Measurements from ENCODE around the gene FGF23.

FGF23 gene

DNA sequence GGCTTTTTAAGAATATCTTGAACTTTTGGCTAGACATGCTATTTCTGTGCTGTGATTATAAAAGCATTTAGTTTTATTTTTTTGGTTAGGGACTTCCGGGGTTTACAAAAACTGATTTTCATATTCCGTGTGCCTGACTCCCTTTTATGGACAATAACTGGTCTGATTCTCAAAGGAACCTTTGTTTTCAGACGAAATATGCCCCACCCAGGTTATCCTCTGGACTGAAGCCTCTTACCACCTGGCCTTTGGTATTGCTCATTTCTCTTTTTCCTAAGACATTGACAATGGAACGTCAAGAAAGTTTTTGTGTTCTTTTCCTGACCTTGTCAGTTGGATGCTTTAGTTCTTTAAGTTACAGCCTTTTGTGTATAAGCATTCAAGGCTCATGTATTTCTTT is 47.7 kb downstream of the FGF23 start:
- DNase-seq (ENCODE audit: insufficient read length, low spot score), result no peak
- TF ChIP-seq CTCF (IDR thresholded peaks at IDR 0.05; ENCODE audit: insufficient read depth, missing control alignments), result no peak
- FAIRE-seq, result no peak

- no peak for TF ChIP-seq CTCF (IDR thresholded peaks at IDR 0.05; ENCODE audit: insufficient read depth, missing control alignments)
- FAIRE-seq, result peak; percentile 97
- peak; percentile 68 for DNase-seq (ENCODE audit: insufficient read length, low spot score)
Observed at GRCh38 chr12:4331221-4331620, 48.3 kb downstream of the FGF23 start.

DNA sequence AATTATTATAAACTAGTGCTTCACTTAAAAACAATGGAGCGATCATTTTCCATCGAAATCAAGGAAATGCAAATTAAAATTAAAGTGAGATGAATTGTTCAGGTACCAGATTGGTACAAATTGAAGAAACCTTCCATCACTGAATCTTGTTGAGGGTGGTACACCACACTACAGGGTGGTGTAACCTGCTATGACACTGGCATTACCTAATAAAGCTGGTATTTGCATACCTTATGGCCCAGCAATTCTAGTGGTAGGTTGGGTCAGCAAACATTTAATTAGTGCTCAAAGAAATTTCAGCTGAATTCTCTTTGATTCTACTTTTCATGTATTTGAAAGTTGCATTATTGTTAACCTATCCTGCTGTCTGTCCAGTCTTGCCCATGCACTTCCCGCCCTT is 49.3 kb downstream of the FGF23 start:
- no peak for TF ChIP-seq CTCF (IDR thresholded peaks at IDR 0.05; ENCODE audit: insufficient read depth, missing control alignments)
- FAIRE-seq (no peak), DNase-seq (ENCODE audit: insufficient read length, low spot score) (no peak)

DNA sequence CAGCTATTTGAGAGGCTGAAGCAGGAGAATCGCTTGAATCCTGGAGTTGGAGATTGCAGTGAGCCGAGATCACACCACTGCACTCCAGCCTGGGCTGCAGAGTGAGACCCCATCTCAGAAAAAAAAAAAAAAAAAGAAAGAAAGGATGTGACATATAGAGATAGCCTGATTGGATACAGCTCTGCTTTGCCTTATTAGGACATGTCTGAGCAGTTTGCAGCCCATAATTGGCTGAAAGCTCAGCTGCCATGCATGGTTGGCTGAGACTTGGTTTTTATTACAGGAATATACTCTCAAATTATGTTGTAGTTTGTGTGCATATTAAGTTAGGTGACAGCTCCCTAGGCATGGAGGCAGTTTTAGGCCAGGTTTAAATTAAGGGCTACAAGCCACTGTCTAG is 52.2 kb downstream of the FGF23 start:
- no peak for DNase-seq (ENCODE audit: insufficient read length, low spot score)
- FAIRE-seq, result no peak
- TF ChIP-seq CTCF (IDR thresholded peaks at IDR 0.05; ENCODE audit: insufficient read depth, missing control alignments), result no peak

GRCh38 chr12:4325966-4326365 is 53.5 kb downstream of the FGF23 start:
- DNase-seq (ENCODE audit: insufficient read length, low spot score) (no peak), FAIRE-seq (no peak)
- TF ChIP-seq CTCF (IDR thresholded peaks at IDR 0.05; ENCODE audit: insufficient read depth, missing control alignments), result no peak

DNA sequence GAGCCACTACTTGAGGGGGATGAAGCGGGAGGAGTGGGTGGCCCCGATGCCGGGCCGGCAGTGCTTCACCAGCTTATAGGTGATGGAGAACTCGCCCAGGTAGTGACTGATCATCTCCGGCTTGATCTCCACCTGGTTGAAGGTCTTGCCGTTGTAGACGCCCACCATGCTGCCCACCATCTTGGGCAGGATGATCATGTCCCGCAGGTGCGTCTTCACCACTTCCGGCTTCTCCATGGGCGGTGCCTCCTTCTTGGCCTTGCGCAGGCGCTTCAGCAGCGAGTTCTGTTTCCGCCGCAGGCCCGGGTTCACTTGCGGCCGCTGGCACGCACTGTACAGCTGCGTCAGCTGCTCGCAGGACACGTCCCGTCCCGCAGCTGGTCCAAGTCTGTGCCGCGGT is 55.1 kb downstream of the FGF23 start:
- peak; percentile 52 for DNase-seq (ENCODE audit: insufficient read length, low spot score)
- no peak for FAIRE-seq
- TF ChIP-seq CTCF (IDR thresholded peaks at IDR 0.05; ENCODE audit: insufficient read depth, missing control alignments), result no peak

GRCh38 chr12:4323396-4323795 is 56.1 kb downstream of the FGF23 start:
- no peak for TF ChIP-seq CTCF (IDR thresholded peaks at IDR 0.05; ENCODE audit: insufficient read depth, missing control alignments)
- FAIRE-seq, result no peak
- no peak for DNase-seq (ENCODE audit: insufficient read length, low spot score)
